ENCODE measurements around the gene GMPPA.

GMPPA gene

DNA sequence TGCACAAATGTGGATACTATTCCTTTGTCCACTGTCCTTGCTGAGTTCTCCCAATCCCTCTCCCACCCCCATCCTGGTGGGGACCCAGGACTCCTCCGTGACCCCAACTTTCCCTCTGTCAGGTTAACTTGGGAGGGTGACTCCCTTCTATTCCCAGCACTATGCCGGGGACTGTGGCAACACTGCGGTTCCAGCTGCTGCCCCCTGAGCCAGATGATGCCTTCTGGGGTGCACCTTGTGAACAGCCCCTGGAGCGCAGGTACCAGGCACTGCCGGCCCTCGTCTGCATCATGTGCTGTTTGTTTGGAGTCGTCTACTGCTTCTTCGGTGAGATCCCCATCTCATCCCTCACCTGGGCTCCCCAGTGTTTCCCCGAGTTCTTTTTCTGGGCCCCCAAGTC is 45.9 kb downstream of the GMPPA start:
- H3K4me3 ChIP-seq (ENCODE audit: low read depth, low read length) = peak overlapping the region; percentile 79
- peak overlapping the region; percentile 43 for H2AFZ ChIP-seq (ENCODE audit: low read length, unreplicated experiment)
- 0 out of 2 replicates have a peak, but pooled peaks cover 8% of the 10 kb centered on the region for H3K36me3 ChIP-seq (ENCODE audit: insufficient read depth, low read length)
- H3K79me2 ChIP-seq (ENCODE audit: control insufficient read depth, insufficient read depth, low read length, unreplicated experiment) = peaks cover 6% of the 10 kb centered on the region
- peaks cover 8% of the 10 kb centered on the region for H3K4me1 ChIP-seq (ENCODE audit: control insufficient read depth, insufficient read depth, low read length, unreplicated experiment)
- no peak overlapping the region for H3K27ac ChIP-seq (ENCODE audit: low read depth, low read length)
- no peaks in the 10 kb centered on the region for H3K27me3 ChIP-seq (ENCODE audit: insufficient read depth, low read length)

GRCh38 chr2:219545295-219545942 is 46.7 kb downstream of the GMPPA start:
- Histone ChIP-seq H3K27me3 (ENCODE audit: insufficient read depth, low read length) (no peaks in the 10 kb centered on the region), H2AFZ (ENCODE audit: low read length, unreplicated experiment) (no peak overlapping the region), H3K36me3 (ENCODE audit: insufficient read depth, low read length) (0 out of 2 replicates have a peak, but pooled peaks cover 8% of the 10 kb centered on the region), H3K4me1 (ENCODE audit: control insufficient read depth, insufficient read depth, low read length, unreplicated experiment) (peaks cover 8% of the 10 kb centered on the region), H3K4me3 (ENCODE audit: low read depth, low read length) (no peak overlapping the region), H3K27ac (ENCODE audit: low read depth, low read length) (no peak overlapping the region), H3K79me2 (ENCODE audit: control insufficient read depth, insufficient read depth, low read length, unreplicated experiment) (peaks cover 6% of the 10 kb centered on the region)

DNA sequence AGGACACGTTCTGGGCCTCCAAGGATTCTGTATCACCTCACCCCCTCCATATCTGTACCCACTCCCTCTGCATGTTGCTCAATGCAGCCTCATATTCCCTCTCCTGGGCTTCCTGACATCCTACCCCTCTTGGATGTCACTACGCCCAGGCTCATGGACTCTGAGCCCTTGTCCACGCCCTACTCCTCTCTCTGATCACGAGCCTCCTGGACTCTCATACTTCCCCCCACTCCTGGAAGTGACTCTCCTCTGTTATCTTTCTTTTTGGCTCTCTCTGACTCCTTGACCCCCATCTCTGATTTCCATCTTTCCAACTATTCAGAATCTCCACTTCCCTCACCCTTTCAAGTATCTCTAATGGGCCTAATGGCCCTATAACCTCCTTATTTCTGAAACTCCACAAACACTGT is 47.3 kb downstream of the GMPPA start:
- Histone ChIP-seq H2AFZ (ENCODE audit: low read length, unreplicated experiment) (no peak overlapping the region), H3K36me3 (ENCODE audit: insufficient read depth, low read length) (0 out of 2 replicates have a peak, but pooled peaks cover 5% of the 10 kb centered on the region), H3K4me1 (ENCODE audit: control insufficient read depth, insufficient read depth, low read length, unreplicated experiment) (peaks cover 8% of the 10 kb centered on the region), H3K4me3 (ENCODE audit: low read depth, low read length) (no peak overlapping the region), H3K79me2 (ENCODE audit: control insufficient read depth, insufficient read depth, low read length, unreplicated experiment) (peaks cover 6% of the 10 kb centered on the region), H3K27me3 (ENCODE audit: insufficient read depth, low read length) (no peaks in the 10 kb centered on the region), H3K27ac (ENCODE audit: low read depth, low read length) (no peak overlapping the region)

DNA sequence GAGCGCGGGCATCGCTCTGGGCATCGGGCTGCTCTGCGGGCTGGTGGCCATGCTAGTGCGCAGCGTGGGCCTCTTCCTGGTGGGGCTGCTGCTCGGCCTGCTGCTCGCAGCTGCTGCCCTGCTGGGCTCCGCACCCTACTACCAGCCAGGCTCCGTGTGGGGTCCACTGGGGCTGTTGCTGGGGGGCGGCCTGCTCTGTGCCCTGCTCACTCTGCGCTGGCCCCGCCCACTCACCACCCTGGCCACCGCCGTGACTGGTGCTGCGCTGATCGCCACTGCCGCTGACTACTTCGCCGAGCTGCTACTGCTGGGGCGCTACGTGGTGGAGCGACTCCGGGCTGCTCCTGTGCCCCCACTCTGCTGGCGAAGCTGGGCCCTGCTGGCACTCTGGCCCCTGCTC is 48.9 kb downstream of the GMPPA start:
- no peak overlapping the region for H3K4me3 ChIP-seq (ENCODE audit: low read depth, low read length)
- no peak overlapping the region for H3K27ac ChIP-seq (ENCODE audit: low read depth, low read length)
- no peaks in the 10 kb centered on the region for H3K36me3 ChIP-seq (ENCODE audit: insufficient read depth, low read length)
- H3K27me3 ChIP-seq (ENCODE audit: insufficient read depth, low read length) = no peaks in the 10 kb centered on the region
- peaks cover 6% of the 10 kb centered on the region for H3K4me1 ChIP-seq (ENCODE audit: control insufficient read depth, insufficient read depth, low read length, unreplicated experiment)
- H3K79me2 ChIP-seq (ENCODE audit: control insufficient read depth, insufficient read depth, low read length, unreplicated experiment) = peaks cover 1% of the 10 kb centered on the region
- H2AFZ ChIP-seq (ENCODE audit: low read length, unreplicated experiment) = no peak overlapping the region

GRCh38 chr2:219548990-219549389 is 50.3 kb downstream of the GMPPA start:
- H3K4me1 ChIP-seq (ENCODE audit: control insufficient read depth, insufficient read depth, low read length, unreplicated experiment) = peaks cover 6% of the 10 kb centered on the region
- H3K4me3 ChIP-seq (ENCODE audit: low read depth, low read length) = no peak overlapping the region
- H3K27ac ChIP-seq (ENCODE audit: low read depth, low read length) = no peak overlapping the region
- H3K27me3 ChIP-seq (ENCODE audit: insufficient read depth, low read length) = peaks cover 3% of the 10 kb centered on the region; the same call in 1 of the 2 replicates
- no peak overlapping the region for H2AFZ ChIP-seq (ENCODE audit: low read length, unreplicated experiment)
- H3K79me2 ChIP-seq (ENCODE audit: control insufficient read depth, insufficient read depth, low read length, unreplicated experiment) = no peaks in the 10 kb centered on the region
- H3K36me3 ChIP-seq (ENCODE audit: insufficient read depth, low read length) = no peaks in the 10 kb centered on the region

DNA sequence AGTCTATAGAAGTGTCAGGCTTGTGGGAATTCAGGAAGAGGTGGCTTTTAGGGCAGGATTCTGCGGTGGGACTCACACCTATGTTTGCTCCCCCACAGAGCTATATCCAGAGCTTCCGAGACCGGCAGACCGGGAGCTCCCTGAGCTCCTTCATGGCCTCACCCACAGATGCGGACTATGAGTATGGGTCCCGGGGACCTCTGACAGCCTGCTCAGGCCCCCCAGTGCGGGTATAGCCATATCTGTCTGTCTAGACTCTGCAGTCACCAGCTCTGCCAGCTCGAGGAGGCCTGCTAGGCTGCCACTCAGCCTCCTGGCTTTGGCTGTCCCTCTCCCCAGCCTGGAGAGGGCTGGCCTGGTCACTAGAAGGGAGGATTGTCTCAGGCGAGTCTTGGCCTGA is 50.9 kb downstream of the GMPPA start:
- Histone ChIP-seq H3K4me3 (ENCODE audit: low read depth, low read length) (no peak overlapping the region), H3K4me1 (ENCODE audit: control insufficient read depth, insufficient read depth, low read length, unreplicated experiment) (peaks cover 6% of the 10 kb centered on the region), H3K79me2 (ENCODE audit: control insufficient read depth, insufficient read depth, low read length, unreplicated experiment) (no peaks in the 10 kb centered on the region), H3K36me3 (ENCODE audit: insufficient read depth, low read length) (no peaks in the 10 kb centered on the region), H3K27me3 (ENCODE audit: insufficient read depth, low read length) (peaks cover 3% of the 10 kb centered on the region; the same call in 1 of the 2 replicates), H3K27ac (ENCODE audit: low read depth, low read length) (no peak overlapping the region), H2AFZ (ENCODE audit: low read length, unreplicated experiment) (no peak overlapping the region)

DNA sequence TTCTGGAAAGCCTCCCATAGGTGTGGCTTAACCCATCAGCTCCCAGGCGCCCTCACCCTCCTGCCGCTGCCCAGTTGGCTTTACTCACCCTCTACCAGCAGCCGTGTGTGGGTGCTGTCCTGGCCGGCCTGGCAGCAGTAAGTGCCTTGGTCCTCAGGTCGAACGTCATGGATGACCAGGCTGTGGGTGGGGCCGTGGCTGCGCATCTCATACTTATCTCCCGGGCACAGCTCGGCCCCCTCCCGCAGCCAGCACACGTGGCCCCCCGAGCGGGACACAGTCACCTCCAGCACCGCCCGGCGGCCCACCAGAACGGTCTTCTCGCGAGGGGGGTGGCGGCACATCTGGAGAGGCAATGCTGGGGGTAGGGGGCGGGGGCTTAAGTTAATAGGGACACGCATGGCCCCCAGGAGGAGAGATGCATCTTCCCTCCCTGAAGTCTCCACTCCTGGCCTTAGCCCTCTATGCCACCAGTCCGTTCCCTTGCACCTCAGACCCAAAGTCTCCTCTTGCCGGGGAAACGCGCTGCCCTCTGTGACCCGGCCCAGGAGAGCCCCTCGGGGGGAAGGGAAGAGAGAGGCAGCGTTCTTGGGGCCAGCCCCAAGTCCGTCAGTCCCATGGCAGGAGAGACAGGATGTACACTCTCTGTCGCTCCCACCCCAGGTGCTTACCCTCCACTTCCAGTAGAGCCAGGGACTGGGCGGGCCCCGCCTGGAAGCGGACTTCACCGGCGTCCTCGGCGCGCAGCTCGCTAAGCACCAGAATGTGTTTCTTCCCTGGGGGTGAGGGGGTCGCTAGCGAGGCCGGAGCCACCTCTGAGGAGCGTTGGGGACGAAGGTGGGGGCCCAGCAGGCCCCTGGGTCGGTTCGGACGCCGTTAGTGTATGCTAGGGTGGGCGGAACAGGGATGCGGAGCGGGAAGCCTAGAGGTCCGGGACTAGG is 53.0 kb downstream of the GMPPA start:
- H3K27ac ChIP-seq (ENCODE audit: low read depth, low read length) = no peak overlapping the region
- H3K27me3 ChIP-seq (ENCODE audit: insufficient read depth, low read length) = peaks cover 3% of the 10 kb centered on the region; the same call in 1 of the 2 replicates
- H3K4me3 ChIP-seq (ENCODE audit: low read depth, low read length) = peak overlapping the region; percentile 79
- H3K79me2 ChIP-seq (ENCODE audit: control insufficient read depth, insufficient read depth, low read length, unreplicated experiment) = no peaks in the 10 kb centered on the region
- no peaks in the 10 kb centered on the region for H3K36me3 ChIP-seq (ENCODE audit: insufficient read depth, low read length)
- H2AFZ ChIP-seq (ENCODE audit: low read length, unreplicated experiment) = peak overlapping the region; percentile 85
- H3K4me1 ChIP-seq (ENCODE audit: control insufficient read depth, insufficient read depth, low read length, unreplicated experiment) = peaks cover 6% of the 10 kb centered on the region

DNA sequence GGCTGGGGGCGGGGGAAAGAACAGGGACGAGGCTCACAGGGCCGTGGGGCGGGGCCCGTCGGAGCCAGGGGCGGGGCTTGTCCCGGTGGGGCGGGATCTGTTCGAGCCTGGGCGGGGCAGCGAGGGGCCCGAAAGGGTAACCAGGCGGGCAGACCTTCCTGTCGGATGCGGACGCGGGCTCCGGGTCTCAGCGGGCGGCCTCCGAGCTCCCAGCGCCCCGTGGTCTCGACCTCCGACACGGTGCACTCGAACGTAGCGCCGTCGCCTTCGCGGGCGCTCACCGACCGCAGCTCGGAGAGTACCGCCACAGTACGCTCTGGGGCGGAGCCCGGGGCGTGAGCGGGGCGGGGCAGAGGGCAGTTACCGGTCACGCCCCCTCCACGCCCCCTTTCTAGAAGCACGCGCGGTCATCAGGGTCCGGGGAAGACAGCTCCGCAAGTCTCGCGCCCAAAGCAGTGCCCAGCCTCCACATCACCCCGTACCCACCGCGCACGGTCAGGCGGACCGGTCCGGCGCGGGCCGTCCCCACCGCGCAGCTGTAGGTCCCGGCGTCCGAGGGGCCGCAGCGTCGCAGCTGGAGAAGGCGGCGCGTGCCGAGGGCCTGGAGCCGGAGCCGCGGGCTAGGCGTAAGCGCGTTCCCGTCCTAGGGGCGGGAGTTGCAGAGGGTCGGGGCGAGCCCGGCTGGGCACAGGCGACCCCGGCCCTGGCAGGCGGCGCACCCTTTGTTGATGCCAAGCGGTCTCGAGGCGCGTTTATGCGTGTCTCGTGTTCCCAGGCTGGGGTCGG is 53.9 kb downstream of the GMPPA start:
- H3K4me1 ChIP-seq (ENCODE audit: control insufficient read depth, insufficient read depth, low read length, unreplicated experiment) = peaks cover 6% of the 10 kb centered on the region
- peak overlapping the region; percentile 85 for H2AFZ ChIP-seq (ENCODE audit: low read length, unreplicated experiment)
- no peak overlapping the region for H3K27ac ChIP-seq (ENCODE audit: low read depth, low read length)
- H3K27me3 ChIP-seq (ENCODE audit: insufficient read depth, low read length) = peaks cover 3% of the 10 kb centered on the region; the same call in 1 of the 2 replicates
- H3K4me3 ChIP-seq (ENCODE audit: low read depth, low read length) = peak overlapping the region; percentile 79
- no peaks in the 10 kb centered on the region for H3K79me2 ChIP-seq (ENCODE audit: control insufficient read depth, insufficient read depth, low read length, unreplicated experiment)
- no peaks in the 10 kb centered on the region for H3K36me3 ChIP-seq (ENCODE audit: insufficient read depth, low read length)

- Histone ChIP-seq H3K27ac (ENCODE audit: low read depth, low read length) (no peak overlapping the region), H3K4me3 (ENCODE audit: low read depth, low read length) (peak overlapping the region; percentile 79), H3K27me3 (ENCODE audit: insufficient read depth, low read length) (peaks cover 3% of the 10 kb centered on the region; the same call in 1 of the 2 replicates), H3K79me2 (ENCODE audit: control insufficient read depth, insufficient read depth, low read length, unreplicated experiment) (no peaks in the 10 kb centered on the region), H3K4me1 (ENCODE audit: control insufficient read depth, insufficient read depth, low read length, unreplicated experiment) (peaks cover 6% of the 10 kb centered on the region), H2AFZ (ENCODE audit: low read length, unreplicated experiment) (no peak overlapping the region), H3K36me3 (ENCODE audit: insufficient read depth, low read length) (no peaks in the 10 kb centered on the region)
Measured at GRCh38 chr2:219553168-219553417, 54.4 kb downstream of the GMPPA start.

- Histone ChIP-seq H3K36me3 (ENCODE audit: insufficient read depth, low read length) (no peaks in the 10 kb centered on the region), H3K27ac (ENCODE audit: low read depth, low read length) (no peak overlapping the region), H3K27me3 (ENCODE audit: insufficient read depth, low read length) (peaks cover 3% of the 10 kb centered on the region; the same call in 1 of the 2 replicates), H3K79me2 (ENCODE audit: control insufficient read depth, insufficient read depth, low read length, unreplicated experiment) (no peaks in the 10 kb centered on the region), H3K4me1 (ENCODE audit: control insufficient read depth, insufficient read depth, low read length, unreplicated experiment) (peaks cover 6% of the 10 kb centered on the region), H3K4me3 (ENCODE audit: low read depth, low read length) (peak overlapping the region; percentile 79), H2AFZ (ENCODE audit: low read length, unreplicated experiment) (no peak overlapping the region)
Measured at GRCh38 chr2:219553463-219553963, 54.8 kb downstream of the GMPPA start.
